Skeletal muscle cell (primary cell): ENCODE results near the gene FAM180B.

Experiments
- DNase-seq: peaks from one replicate; pipeline ENCODE4 v3.0.0-alpha.2; 2010; ENCODE audit warnings: low read depth
- H3K4me3 ChIP-seq: 2 replicates; pipeline ENCODE4 v1.5.1; 2011; ENCODE audit warnings: low read depth, mild to moderate bottlenecking, control low read depth, low read length, moderate library complexity

FAM180B gene

GRCh38 chr11:47565340-47566148 is 20.9 kb upstream of the FAM180B start, which contains the start of gene PTPMT1:
TSS of gene PTPMT1 (plus strand) at chr11:47565599. CDS start at chr11:47565623, 24 bp downstream.
- H3K4me3 ChIP-seq = peak within 1 kb of the TSS; percentile 76
- DNase-seq = peak; percentile 29

- peak overlapping the region; percentile 76 for H3K4me3 ChIP-seq
- no peak for DNase-seq
Measured at GRCh38 chr11:47566149-47566698, 20.3 kb upstream of the FAM180B start.

DNA sequence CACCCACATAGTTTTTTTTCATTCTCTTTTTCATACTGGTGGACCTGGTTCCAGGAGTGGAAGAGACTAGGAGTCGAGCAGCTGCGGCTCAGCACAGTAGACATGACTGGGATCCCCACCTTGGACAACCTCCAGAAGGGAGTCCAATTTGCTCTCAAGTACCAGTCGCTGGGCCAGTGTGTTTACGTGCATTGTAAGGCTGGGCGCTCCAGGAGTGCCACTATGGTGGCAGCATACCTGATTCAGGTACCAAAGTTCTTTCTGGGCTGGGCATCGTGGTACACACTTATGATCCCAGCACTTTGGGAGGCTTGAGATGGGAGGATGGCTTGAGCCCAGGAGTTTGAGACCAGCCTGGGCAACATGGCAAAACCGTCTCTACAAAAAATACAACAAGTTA is 16.8 kb upstream of the FAM180B start:
- no peak for DNase-seq
- no peak overlapping the region for H3K4me3 ChIP-seq

DNA sequence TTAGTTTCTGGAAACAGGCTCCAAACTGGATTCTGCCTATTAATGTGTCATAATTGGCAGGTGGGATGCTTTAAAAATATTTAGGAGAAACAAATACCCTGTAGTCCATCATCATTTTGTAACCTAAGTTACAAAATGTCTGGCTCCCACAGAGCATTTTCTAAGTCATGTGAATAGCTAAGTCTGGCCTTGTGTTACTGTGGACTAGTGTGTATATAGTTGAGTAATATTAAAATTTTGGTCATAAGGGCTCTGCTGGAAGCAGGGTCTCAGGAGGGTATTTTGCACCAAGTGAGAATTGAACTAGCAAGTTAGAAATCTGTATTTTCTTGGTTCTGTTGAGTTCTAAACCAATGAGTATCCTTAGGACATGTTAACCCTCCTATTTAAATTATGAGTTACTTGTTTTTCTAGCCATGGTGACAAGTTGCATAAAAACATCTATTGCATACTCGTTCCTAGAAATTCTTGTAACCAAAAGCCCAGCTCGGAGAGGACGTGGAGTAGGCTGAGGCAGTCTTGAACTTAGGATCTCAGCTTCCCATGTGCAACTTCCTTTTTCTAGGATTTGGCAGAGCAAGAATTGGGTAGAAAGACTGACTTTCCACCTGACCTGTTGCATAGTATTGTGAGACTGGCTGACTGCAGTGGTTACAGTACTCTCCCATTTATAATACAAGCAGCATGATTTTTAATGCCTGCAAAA is 15.7 kb upstream of the FAM180B start:
- DNase-seq = no peak
- no peak overlapping the region for H3K4me3 ChIP-seq

- DNase-seq = no peak
- H3K4me3 ChIP-seq = no peak overlapping the region
Measured at GRCh38 chr11:47571357-47571729, 15.1 kb upstream of the FAM180B start.

DNA sequence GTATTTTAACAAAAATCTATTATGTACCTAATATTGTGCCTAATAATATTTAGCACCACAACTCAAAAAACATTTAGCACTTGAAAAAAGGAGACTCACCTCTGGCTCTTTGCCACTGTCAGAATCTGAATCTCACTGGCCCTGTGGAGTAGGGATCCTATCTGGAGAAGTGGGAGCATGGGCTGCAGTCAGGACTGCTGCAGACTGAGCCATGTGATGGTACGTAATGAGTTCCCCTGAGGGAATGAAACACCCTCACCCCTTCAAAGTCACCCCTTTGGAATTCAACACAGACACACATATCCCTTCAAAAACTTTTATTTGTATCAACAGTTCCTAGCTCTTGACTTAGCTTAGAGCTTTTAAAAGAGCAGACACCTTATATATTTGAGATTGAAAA is 14.6 kb upstream of the FAM180B start:
- no peak overlapping the region for H3K4me3 ChIP-seq
- DNase-seq = no peak

DNA sequence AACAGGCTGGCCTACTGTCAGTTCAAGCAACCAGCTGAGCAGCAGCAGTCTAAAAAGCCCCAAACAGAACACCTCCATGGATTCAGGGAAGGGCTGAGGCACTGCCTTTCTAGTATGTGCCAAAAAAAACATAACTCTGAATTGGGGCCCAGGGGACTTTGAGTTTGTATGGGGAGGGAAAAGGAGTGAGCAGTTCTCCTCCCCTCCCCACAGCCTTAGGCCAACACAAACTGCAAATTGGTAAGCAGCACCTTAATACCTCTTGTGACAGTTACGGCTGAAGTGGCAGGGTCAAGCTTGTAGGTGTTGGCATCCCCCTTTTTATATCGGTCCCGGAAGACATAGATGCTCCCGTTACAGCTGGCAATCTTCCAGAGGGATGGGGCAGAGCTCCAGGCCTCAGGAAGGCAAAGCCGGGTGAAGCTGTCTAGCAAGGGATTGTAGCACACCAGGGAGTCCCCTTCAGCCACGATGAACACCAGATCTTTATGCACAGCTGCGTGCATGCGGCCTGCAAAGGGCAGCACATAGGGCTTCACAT is 13.7 kb upstream of the FAM180B start:
- no peak overlapping the region for H3K4me3 ChIP-seq
- DNase-seq = no peak

DNA sequence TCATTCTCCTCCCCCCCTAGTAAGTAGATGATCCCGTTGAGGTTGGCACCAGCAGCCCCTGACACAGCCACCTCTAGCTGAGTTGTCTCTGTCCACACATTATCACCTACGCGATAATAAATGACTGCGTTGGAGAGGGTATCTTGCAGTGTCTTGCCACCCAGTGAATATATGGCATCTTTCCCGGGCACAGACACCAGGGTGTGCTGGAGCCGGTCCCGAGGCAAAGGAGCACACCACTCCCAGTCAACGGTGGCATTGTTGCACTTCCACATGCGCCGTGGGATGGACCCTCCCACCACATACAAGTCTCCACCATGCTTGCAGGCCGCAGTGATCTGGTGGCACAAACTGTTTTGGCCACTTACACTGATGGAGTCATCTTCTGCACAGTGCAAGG is 13.2 kb upstream of the FAM180B start:
- no peak overlapping the region for H3K4me3 ChIP-seq
- no peak for DNase-seq

DNA sequence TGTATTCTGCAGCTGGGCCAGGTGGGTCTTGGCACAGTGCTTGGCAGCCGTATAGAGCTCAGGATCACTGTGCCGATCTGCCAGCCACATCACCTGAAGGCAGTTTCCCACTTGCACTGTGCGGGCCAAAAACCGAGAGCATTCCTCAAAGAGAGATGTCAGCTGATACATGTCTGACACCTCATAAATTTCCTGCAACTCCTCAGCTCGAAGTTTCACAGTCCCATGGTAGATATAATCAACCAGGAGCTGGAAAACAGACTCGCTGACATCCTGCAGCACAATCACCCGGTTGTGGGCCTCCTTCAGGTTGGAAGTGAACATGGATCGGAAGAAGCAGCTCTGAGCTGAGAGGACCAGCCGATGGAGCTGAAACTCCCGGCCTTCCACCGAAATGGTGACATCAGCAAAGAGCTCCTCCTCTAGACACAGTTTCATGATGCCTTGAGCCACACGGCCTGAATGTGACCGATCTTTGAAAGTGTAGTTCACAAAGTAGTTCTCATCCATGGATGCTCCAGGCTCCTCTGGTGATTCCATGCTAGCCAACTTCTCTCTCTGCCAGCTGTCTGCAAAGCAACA is 8.9 kb upstream of the FAM180B start:
- H3K4me3 ChIP-seq = peak overlapping the region; percentile 77
- DNase-seq = no peak

DNA sequence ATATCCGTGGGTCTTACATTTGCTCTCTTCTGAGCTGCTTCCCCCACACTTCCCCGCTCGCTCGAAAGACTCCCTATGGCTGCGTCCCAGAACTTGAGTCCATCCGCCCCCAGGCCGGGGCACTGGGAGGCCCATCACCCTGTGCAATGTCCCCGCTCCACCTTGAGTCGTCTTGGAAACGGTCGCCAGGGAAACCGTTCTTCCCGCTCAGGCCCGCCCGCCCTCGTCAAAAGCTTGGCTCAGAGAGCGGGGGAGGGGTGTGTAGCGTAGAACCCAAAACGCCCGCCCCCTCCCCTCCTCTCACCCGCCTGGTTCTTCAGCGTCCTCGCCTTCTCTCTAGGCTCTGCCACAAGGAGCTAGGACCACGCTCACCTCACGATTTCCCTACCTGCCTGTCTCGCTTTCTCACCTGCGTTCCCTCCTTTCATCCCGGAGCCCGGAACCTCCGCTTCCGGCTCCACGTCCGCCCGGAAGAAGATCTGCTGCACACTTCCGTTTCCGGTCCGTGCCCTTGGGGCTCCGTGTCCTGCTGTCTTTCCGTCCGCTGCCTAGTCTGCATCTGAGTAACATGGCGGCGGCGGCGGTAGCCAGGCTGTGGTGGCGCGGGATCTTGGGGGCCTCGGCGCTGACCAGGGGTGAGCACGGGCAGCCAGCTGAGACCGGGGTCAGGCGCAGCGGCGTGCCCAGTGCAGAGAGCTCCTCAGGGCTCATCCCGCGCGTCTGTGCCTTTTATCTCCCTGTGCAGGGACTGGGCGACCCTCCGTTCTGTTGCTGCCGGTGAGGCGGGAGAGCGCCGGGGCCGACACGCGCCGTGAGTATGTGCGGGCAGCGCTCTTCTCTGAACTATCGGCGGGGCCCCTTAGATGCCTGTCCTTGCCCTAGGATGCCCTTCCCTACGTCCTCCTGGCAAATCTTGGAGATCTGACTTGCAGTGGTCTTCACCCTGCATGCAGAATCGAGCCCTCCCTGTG is 7.7 kb upstream of the FAM180B start, which contains the start of the genes KBTBD4 and NDUFS3:
KBTBD4 (minus strand) TSS at position 447 of the 971 bp plus-strand sequence; CDS start at position 428, 19 bp downstream.
NDUFS3 (plus strand) TSS at position 551 of the 971 bp plus-strand sequence; CDS start at position 569, 18 bp downstream.
- peak; percentile 87 for DNase-seq
- peak within 1 kb of the TSS; percentile 77 for H3K4me3 ChIP-seq

GRCh38 chr11:47583844-47584243 is 2.6 kb upstream of the FAM180B start:
- no peak for DNase-seq
- H3K4me3 ChIP-seq = no peak overlapping the region

GRCh38 chr11:47587039-47587716 is 700 bp downstream of the FAM180B start:
- H3K4me3 ChIP-seq = no peak overlapping the region
- no peak for DNase-seq

DNA sequence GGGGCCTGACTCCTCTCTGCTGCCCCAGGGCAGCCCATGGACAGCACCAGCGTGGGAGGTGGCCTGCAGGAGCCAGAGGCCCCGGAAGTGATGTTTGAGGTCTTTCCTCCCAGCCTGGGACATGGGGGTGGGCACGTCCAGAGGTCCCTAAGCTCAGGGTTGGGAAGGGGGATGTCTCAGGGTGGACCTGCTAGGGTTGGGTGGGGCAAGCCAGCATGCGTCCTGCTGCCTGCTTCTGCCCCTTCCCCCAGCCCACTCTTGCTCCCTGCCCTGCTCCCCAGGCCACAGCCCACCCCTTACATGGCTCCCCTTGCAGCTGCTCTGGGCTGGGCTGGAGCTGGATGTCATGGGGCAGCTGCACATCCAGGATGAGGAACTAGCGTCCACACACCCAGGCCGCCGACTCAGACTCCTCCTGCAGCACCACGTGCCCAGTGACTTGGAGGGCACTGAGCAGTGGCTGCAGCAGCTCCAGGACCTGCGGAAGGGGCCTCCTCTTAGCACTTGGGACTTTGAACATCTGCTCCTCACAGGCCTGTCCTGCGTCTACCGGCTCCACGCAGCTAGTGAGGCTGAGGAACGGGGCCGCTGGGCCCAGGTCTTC is 1.3 kb downstream of the FAM180B start:
- H3K4me3 ChIP-seq = no peak overlapping the region

GRCh38 chr11:47589118-47589517 is 2.6 kb downstream of the FAM180B start:
- DNase-seq = no peak
- peak overlapping the region; percentile 42 for H3K4me3 ChIP-seq

More for the DNA sequence above, 1.3 kb downstream of the FAM180B start:
- no peak for DNase-seq

- no peak for DNase-seq
- peak overlapping the region; percentile 42 for H3K4me3 ChIP-seq
Measured at GRCh38 chr11:47589584-47589976, 3.1 kb downstream of the FAM180B start.

DNA sequence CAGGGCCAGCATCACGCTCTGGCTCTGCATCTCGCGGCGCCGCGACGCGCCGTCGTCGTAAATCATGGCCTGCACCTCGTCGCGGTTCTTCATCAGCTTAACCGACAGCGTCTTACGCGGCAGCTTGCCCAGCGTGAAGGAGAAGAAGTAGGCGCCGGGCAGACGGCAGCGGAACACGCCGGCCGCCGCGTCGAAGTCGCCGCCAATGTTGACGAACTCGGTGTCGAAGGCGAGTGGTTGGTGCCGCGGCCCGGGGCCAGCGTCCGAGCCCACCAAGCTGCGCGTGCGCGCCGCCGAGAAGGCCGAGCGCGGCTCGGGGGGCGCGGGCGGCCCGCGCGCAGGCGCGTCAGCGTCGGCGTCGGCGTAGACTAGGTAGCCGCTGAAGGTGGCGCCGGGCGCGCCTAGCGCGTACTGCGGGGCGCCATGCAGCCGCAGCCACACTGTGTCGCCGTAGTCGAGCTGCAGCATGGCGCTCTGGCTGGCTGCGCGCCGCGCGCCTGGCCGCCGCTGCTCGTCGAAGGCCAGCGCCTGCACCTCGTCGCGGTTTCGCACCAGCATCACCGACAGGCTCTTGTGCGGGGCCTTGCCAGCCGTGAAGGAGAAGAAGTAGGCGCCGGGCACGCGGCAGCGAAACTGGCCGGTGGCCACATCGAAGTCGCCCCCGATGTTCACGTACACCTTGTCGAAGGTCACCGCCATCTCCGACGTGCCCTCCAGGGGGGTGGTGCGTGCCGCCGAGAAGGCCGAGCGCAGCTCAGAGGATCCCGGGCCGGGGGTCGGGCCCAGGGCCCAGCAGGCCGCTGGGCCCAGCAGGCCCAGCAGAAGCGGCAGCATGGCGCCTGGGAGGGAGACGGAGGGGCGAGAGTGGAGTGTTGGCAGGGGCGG is 3.7 kb downstream of the FAM180B start:
- peak overlapping the region; percentile 42 for H3K4me3 ChIP-seq
- DNase-seq = no peak

DNA sequence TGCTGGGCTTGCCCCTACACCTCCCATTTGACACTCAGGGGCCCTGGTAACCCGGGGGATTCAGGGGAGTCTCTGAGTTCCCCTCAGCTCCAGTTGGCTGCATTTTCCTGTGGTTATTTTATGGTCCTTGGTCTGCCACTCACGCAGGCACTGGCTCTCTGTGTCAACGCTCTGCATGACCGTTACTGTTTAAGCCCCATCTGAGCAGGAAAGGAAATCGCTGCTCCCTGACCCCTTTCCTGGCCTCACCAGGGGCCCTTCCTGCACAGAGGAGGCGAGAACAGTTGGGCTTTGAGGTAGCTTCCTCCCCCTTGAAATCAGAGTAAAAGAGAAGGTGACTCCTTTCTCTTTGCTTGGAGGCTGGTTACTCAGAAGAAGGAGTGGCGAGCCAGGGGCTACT is 5.3 kb downstream of the FAM180B start:
- no peak overlapping the region for H3K4me3 ChIP-seq
- no peak for DNase-seq
